AG04449 (cell line): ENCODE data around the gene CCNB1.
"Not testable (repeated sequence)": the region's sequence is repeated elsewhere in the genome, so short reads cannot be mapped to it uniquely, and the experiment has no call there.

ENCODE experiments used
- CTCF ChIA-PET: fragments of 350-600 bp; formaldehyde crosslinking; extraction: SDS; loops from one replicate; lab custom pipeline; 2021; ENCODE audit warnings: antibody characterized with exemption; lab: Yijun Ruan, JAX
- POLR2A ChIA-PET: fragments of 400-600, 350-600 bp; formaldehyde crosslinking; extraction: SDS; loops from one replicate; lab custom pipeline; 2020; ENCODE audit warnings: antibody characterized with exemption, inconsistent platforms; lab: Yijun Ruan, JAX
- DNase-seq: peaks from one replicate; pipeline ENCODE4 v3.0.0-alpha.2; 2010; ENCODE audit warnings: low read depth, low spot score
- H3K4me3 ChIP-seq: 2 replicates; pipeline ENCODE4 v1.5.1; 2011; ENCODE audit warnings: low read depth, mild to moderate bottlenecking, control low read depth, low read length
- TF ChIP-seq, protein P1 (sequence below): IDR thresholded peaks from one replicate; pipeline ENCODE4 v1.5.1; 2011; ENCODE audit warnings: mild to moderate bottlenecking, moderate library complexity, low read length, control low read depth, inconsistent platforms; ENCODE audit not compliant: insufficient read depth; ENCODE audit errors: missing control alignments

CCNB1 gene

DNA sequence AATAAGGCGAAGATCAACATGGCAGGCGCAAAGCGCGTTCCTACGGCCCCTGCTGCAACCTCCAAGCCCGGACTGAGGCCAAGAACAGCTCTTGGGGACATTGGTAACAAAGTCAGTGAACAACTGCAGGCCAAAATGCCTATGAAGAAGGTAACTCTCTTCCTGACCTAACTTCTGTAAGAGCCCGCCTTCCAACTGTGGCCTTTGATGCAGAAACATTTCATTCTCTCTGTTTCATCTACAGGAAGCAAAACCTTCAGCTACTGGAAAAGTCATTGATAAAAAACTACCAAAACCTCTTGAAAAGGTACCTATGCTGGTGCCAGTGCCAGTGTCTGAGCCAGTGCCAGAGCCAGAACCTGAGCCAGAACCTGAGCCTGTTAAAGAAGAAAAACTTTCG is 979 bp downstream of the CCNB1 start:
- no peak for DNase-seq
- POLR2A ChIA-PET, result no interaction called here
- TF ChIP-seq, protein P1, sequence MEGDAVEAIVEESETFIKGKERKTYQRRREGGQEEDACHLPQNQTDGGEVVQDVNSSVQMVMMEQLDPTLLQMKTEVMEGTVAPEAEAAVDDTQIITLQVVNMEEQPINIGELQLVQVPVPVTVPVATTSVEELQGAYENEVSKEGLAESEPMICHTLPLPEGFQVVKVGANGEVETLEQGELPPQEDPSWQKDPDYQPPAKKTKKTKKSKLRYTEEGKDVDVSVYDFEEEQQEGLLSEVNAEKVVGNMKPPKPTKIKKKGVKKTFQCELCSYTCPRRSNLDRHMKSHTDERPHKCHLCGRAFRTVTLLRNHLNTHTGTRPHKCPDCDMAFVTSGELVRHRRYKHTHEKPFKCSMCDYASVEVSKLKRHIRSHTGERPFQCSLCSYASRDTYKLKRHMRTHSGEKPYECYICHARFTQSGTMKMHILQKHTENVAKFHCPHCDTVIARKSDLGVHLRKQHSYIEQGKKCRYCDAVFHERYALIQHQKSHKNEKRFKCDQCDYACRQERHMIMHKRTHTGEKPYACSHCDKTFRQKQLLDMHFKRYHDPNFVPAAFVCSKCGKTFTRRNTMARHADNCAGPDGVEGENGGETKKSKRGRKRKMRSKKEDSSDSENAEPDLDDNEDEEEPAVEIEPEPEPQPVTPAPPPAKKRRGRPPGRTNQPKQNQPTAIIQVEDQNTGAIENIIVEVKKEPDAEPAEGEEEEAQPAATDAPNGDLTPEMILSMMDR, result no peak
- CTCF ChIA-PET, result interaction anchor here (0.6 to 3.1 kb wide), 7 partner anchors 13 to 166 kb away, joined by 3 to 9 read pairs (median 4); partner anchors contain the start of gene SLC30A5
- peak overlapping the region; percentile 85 for H3K4me3 ChIP-seq

DNA sequence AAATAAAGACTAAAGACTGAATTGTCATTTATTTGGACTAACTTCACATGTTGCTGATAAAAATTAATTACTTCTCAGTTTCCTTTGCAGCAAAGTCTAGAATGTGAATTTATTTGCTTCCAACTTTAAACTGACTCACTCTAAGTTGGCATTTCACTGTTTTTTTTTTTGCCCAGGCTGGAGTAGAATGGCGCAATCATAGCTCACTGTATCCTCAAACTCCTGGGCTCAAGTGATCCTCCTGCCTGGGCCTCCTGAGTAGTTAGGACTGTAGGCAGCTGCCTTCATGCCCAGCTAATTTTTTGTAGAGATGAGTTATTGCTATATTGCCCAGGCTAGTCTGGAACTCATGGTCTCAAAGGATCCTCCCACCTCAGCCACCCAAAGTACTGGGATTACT is 3.5 kb downstream of the CCNB1 start:
- no peak for DNase-seq
- CTCF ChIA-PET, result no interaction called here
- POLR2A ChIA-PET, result no interaction called here
- TF ChIP-seq, protein P1, result no peak
- H3K4me3 ChIP-seq, result no peak overlapping the region

DNA sequence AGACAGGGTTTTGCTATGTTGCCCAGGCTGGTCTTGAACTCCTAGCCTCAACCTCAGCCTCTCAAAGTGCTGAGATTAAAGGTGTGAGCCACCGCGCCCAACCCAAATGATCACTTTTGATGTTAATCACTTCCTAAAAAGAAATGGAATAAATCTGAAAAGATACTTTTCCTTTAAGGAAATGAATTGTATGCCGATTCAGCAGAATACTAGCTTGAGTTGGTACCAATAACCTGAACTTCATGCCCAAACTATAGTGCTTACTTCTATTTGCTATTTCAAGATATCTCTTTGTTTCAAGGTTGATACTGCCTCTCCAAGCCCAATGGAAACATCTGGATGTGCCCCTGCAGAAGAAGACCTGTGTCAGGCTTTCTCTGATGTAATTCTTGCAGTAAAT is 4.0 kb downstream of the CCNB1 start:
- POLR2A ChIA-PET, result no interaction called here

DNA sequence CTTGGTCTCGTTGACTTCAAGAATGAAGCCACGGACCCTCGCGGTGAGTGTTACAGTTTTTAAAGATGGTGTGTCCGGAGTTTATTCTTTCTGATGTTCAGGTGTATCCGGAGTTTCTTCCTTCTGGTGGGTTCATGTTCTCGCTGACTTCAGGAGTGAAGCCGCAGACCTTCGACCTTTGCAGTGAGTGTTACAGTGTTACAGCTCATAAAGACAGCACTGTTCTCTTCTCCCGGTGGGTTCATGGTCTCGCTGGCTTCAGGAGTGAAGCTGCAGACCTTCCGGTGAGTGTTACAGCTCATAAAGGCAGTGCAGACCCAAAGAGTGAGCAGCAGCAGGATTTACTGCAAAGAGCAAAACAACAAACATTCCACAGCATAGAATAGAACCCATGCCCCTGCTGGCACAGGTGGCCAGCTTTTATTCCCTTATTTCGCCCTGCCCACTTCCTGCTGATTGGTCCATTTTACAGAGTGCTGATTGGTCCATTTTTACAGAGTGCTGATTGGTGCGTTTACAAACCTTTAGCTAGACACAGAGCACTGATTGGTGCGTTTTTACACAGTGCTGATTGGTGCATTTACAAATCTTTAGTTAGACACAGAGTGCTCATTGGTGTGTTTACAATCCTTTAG is 14.8 kb downstream of the CCNB1 start:
- H3K4me3 ChIP-seq, POLR2A ChIA-PET, DNase-seq, CTCF ChIA-PET: not testable (repeated sequence)

More for the DNA sequence above, 4.0 kb downstream of the CCNB1 start:
- no peak for DNase-seq
- CTCF ChIA-PET, result no interaction called here
- H3K4me3 ChIP-seq, result no peak overlapping the region
- TF ChIP-seq, protein P1, result no peak

DNA sequence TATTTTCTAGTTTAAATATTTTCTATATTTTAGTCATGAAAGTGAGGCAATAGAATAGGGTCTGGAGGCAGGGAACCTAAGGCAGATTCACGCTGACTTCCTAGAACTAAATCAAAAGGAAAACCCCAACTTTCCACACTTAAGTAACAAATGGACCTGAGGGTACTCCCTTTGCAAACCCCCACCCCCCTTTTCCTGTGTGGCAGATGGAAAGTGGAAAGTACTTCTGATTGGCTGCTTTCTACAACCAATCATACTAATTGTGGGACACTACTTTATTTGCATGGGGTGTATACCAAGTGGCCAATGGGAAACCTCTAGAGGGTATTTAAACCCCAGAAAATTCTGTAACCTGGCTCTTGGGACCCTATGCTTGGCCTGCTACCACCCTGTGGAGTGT is 17.7 kb downstream of the CCNB1 start:
- TF ChIP-seq, protein P1, result no peak
- ChIA-PET POLR2A (no interaction called here), CTCF (no interaction called here)

DNA sequence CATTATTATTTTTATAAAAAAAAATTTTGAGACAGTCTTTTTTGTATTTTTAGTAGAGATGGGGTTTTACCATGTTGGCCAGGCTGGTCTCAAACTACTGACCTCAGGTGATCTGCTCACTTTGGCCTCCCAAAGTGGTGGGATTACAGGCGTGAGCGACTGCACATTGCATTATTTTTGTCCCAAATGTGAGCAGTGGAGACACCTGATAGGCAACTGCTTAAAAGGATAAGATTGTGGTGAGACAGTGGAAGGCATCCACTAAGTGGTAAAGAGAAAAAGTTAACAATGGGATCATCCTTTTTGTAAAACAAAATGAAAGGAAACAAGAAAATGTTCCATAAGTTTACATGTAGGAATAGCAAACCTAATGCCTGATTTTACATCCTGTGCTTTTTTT is 20.4 kb downstream of the CCNB1 start:
- ChIA-PET POLR2A (no interaction called here), CTCF (no interaction called here)
- TF ChIP-seq, protein P1, result no peak
- no peak overlapping the region for H3K4me3 ChIP-seq
- no peak for DNase-seq

More for the DNA sequence above, 17.7 kb downstream of the CCNB1 start:
- no peak for DNase-seq
- no peak overlapping the region for H3K4me3 ChIP-seq

DNA sequence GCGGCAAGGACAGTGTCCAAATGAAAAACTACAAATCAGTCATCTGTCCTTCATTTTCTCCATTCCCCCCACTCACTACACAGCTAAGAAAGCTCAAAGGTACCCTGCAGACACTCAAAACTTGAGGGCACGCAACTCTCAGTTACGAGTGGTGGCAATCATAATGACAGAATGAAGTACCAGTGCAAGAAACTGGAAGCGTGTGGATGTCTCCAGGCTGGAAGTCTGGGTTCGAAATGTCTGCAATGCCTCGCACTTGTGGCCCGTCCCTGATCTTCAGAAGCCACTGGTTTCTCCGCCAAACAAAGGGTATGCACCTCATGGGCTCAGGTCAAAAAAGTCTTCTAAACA is 21.8 kb downstream of the CCNB1 start:
- DNase-seq, result no peak
- CTCF ChIA-PET, result interaction anchor here (1.7 kb wide), 1 partner anchor 15 kb away, joined by 4 read pairs; no protein-coding TSS in a partner anchor
- TF ChIP-seq, protein P1, result no peak
- POLR2A ChIA-PET, result interaction anchor here (1.2 to 1.7 kb wide), 2 partner anchors 9 to 146 kb away, joined by 3 to 4 read pairs; no protein-coding TSS in a partner anchor
- H3K4me3 ChIP-seq, result peak overlapping the region; percentile 78
